ENCODE measurements around the gene SGIP1.

- TF ChIP-seq ELK1 (IDR thresholded peaks at IDR 0.05; ENCODE audit: borderline replicate concordance, low read depth, low read length) (no peak), POLR2A (IDR thresholded peaks at IDR 0.05; ENCODE audit: low read depth, low read length) (no peak), CTCF (conservative IDR thresholded peaks at IDR 0.05; ENCODE audit: low read depth, low read length) (no peak), RFX5 (IDR thresholded peaks at IDR 0.05; ENCODE audit: low read depth, low read length) (no peak), BHLHE40 (IDR thresholded peaks at IDR 0.05; ENCODE audit: low read depth, low read length) (peak; percentile 41; the same call in 1 of the 2 replicates), CEBPB (IDR thresholded peaks at IDR 0.05; ENCODE audit: low read depth, low read length) (no peak; the same call in 1 of the 2 replicates), USF2 (IDR thresholded peaks at IDR 0.05; ENCODE audit: low read depth, low read length) (no peak), RAD21 (IDR thresholded peaks at IDR 0.05; ENCODE audit: low read length) (no peak), MAFK (IDR thresholded peaks at IDR 0.05; ENCODE audit: low read depth, low read length) (peak; percentile 68; the same call in 1 of the 2 replicates), CHD1 (IDR thresholded peaks at IDR 0.05; ENCODE audit: low read depth, low read length) (no peak), SMC3 (IDR thresholded peaks at IDR 0.05; ENCODE audit: low read depth, low read length) (no peak)
Observed at GRCh38 chr1:66618390-66618789, 84.4 kb downstream of the SGIP1 start.

Measured in IMR-90 (cell line).